Fibroblast of peridontal ligament (primary cell): ENCODE data around the gene AMOTL1.
A peak's percentile ranks its signal among the peaks of the same experiment; 100 is the strongest.

Source experiments
- DNase-seq: peaks from one replicate; pipeline ENCODE4 v3.0.0-alpha.2; 2010; ENCODE audit errors: extremely low read depth

Gene AMOTL1

GRCh38 chr11:94746721-94747120 is 21.4 kb upstream of the AMOTL1 start:
- no peak for DNase-seq

DNA sequence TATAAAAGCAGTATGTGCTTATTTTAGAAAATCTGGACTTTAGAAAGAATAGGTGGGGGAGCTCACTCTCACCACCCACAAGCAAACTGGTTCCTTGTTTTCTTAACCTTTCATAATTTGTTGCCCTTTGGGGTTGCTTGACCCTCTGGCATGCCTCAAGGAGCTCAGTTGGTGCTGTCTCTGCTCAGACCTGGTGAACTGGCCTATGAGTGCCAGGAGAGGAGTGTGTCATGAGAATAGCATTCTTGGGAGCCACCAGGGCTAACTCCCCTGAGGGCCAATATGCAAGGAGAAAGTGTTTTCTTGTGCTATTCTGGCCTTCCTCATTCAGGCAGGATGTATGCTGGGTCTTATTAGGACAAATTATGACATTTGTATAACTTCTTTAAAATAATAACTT is 21.0 kb upstream of the AMOTL1 start:
- no peak for DNase-seq

- no peak for DNase-seq
These were observed 20.5 kb upstream of the AMOTL1 start for GRCh38 chr11:94747601-94748041.

DNA sequence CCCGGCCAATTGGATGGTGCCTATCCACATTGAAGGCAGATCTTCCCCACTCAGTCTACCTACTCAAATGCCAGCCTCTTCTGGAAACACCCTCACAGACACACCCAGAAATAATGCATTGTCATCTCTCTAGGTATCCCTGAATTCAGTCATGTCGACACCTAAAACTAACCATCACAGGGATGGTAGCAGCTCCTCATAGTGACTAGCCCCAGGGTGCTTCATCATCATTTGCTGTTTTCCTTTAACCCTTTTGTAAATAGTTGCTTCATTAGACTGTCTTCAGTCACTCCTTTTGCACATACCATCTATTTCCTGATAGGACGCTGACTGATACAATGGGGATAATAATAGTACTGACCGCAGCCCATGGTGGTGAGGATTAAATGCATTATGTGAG is 18.8 kb upstream of the AMOTL1 start:
- no peak for DNase-seq

DNA sequence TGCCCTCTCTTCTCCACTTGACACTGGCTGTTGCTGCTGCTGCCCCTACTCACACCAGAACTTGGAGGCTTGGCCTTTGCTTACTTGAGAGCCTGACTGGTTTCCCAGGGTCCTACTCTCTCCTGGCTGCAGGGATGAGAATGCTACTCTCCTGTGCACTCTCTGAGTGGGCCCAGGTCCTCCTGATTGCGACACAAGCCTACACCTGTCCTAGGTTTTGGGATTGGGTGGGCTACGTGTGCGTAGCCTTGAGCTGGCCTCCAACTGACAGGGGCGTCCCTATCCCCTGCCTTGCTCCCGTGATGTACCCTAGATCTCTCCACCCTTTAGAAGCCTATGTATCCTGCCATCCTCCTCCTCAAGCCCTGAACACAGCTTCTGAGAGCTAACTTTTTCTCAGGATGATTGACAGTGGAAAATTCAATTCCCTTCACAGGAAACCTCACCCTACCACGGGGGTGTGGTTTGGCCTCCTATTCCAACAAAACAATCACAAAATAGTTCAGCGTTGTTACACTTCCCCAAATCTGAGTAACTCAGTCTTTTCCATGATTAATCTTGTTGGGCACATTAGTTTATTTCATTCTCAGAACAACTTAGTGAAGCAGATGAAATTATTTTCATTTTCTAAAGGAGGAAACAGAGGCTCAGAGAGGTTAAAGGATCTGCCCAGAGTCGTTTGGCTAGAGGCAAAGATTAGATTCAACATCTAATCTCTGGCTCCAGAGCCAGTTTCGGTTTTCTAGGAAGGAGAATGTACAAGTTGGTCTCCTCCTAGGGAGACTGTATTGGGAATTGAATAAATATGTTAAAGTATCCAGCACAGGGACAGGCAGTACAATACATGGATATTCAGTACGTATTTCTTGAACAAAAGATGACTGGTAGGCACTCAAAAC is 17.6 kb upstream of the AMOTL1 start:
- DNase-seq, result no peak

- DNase-seq, result no peak
These were observed 16.9 kb upstream of the AMOTL1 start for GRCh38 chr11:94751218-94751609.

GRCh38 chr11:94751786-94752185 is 16.4 kb upstream of the AMOTL1 start:
- peak; percentile 55 for DNase-seq

- DNase-seq, result no peak
These were observed 14.5 kb upstream of the AMOTL1 start for GRCh38 chr11:94753630-94754029.

- DNase-seq, result no peak
These were observed 13.8 kb upstream of the AMOTL1 start for GRCh38 chr11:94754335-94754734.

DNA sequence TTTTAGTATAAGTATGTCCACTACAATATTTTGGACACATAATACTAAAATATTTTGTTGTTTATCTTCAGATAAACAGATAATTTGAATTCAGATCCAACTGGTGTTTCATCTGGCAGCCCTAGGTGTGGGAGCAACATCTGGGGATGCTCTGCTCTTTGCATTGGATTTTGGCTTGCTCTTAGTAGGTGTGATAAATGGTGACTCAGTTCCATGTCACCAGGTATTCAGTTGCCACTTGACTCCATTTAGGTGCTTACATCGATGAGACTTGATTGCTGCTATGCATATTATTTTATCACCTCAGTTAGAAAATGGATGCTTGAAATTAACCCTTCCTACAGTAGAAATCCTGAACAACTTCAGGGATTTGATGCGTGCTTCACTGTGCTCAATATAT is 13.3 kb upstream of the AMOTL1 start:
- no peak for DNase-seq

- DNase-seq, result no peak
These were observed 12.7 kb upstream of the AMOTL1 start for GRCh38 chr11:94755494-94755893.

DNA sequence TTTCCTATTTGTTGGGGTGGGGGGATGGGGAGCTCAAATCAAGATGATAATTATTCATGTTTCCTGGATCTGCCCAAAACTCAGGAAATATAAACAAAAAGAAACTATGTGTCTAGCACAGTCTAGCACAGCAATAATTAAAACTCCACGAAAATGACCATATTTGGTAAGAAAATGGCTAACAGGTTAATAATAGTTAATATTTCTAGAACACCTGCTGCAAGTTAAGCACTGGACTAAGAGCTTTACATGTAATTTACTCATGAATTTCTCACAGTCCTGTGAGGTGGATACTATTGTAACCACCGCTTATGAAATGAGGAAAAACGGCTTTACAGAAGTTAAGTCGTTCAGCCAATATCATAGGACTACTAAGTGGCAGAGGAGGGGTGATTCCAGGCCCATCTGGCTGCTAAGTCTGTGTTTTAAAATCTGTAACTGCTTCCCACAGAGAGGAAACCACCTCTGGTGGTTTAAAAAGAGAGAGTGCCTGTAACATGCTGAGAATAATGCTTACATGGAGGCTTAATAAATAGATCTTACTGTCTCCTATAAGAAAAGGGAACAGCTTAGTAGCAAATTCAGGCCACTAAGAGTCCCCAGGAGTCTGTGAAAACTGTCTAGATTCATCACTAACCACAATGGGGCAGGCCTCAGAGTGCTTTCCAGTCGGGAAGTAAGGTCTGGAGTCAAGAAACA is 11.0 kb upstream of the AMOTL1 start:
- no peak for DNase-seq

DNA sequence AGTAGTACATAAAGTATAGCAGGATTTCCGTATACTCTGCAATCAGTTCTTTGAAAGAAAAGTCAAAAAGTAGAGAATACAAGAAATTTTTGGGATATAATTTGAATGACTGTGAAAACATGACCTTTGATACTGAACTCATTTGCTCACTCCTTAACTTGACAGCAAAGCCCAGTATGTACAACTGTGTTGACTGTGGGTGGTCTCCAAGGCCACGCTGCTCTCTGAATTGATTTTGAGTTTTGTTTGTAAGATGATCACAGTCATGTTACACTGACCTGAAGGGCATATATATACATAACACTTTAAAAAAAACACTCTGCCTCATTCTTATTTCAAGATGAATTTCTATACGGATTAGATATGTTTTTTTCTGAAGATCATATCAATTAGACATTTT is 9.5 kb upstream of the AMOTL1 start:
- DNase-seq, result no peak

DNA sequence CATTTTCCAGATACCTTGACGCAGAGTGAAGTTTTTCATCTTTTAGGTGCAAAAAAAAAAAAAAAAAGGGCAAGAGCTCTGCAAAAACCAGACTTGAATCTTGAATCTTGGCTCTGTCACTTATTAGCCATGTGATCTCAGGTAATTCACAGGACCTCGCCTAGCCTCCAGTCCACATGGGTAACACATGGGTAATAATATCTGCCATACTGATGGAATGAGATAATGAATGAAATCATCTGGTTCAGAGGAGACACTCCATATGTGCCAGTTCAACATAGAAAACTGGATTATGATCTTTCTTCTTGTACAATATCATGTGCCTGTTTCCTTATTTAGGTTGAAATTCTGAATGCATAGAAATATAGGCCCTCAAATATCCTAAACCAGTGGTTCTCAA is 8.6 kb upstream of the AMOTL1 start:
- no peak for DNase-seq

DNA sequence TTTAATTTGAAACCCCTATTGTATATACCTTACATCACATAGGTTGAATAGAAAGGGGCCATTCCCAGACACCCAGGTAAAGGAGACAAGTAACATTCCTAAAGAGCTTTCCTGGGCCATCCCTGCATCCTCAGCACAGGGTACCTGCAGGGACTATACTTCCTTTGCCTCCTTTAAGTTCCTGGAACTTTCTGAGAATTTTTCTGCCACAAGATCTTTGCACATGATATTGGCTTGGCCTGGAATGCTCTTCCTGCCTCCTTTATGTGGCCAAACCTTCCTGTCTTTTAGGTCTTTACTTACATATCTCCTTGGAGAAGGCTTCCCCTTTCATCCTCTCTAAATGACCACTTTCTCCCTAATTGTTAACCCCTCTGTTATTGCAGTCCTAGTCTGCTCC is 7.9 kb upstream of the AMOTL1 start:
- no peak for DNase-seq

- no peak for DNase-seq
These were observed 5.9 kb upstream of the AMOTL1 start for GRCh38 chr11:94762208-94762607.

DNA sequence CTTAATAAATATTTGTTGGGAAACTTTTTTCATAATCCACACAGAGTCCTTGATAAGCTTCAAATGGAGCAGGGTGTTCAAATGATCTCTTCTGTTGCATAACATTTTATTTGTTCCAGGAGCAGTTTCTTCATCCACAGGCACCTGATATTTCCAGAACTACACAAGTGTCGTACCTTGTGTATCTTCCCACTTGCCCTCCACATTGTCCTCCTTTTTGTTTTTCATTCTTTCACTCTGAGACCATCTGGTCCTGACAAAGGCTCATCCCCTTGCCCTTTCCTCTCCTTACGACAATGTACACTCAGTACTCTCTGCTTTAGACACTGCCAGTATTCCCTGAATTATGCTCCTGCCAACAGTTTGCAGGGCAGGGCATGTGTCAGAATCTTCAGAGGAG is 5.2 kb upstream of the AMOTL1 start:
- DNase-seq, result no peak

DNA sequence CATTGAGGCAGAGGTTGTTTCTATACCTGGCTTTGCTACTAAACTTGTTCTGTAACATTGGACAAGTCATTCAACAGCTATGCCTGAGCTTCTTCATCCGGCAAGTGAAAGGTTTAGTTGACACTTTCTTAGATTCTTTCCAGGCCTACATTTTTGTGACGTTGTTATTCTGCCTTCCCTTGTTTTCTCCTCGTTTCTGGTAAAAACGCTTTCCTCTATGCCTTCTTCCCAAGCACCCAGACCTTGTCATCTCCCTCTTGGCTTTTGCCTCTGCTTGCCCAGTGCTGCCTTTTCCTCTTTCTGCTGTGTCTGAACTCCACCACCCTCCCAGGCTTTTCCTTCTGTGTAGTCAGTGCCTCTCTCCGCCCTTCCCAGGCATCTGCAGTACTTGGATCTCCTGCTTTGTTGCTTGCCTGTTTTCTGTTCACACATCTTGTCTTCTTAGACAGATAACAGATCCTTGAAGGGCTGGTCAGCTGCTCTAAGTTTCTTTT is 1.4 kb upstream of the AMOTL1 start:
- DNase-seq, result no peak

DNA sequence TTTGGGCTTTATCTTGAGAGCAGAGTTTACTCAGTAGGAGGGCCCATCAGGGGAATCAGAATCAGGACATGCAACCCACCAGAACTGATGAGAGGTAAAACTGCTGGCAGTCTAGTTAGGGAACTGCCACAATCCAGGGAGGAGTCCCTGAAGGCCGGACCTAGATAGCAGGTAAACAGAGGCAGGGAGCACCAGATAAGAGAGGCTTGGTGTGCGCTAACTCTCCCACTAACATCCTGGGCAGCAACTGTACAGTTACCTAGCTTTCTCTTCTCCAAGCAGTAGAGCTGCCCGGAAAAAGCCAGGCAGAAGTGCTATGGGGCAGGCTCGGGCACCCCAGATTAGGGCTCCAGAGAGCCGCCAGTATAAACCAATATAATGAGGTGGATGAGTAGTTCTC is 865 bp upstream of the AMOTL1 start:
- no peak for DNase-seq

DNA sequence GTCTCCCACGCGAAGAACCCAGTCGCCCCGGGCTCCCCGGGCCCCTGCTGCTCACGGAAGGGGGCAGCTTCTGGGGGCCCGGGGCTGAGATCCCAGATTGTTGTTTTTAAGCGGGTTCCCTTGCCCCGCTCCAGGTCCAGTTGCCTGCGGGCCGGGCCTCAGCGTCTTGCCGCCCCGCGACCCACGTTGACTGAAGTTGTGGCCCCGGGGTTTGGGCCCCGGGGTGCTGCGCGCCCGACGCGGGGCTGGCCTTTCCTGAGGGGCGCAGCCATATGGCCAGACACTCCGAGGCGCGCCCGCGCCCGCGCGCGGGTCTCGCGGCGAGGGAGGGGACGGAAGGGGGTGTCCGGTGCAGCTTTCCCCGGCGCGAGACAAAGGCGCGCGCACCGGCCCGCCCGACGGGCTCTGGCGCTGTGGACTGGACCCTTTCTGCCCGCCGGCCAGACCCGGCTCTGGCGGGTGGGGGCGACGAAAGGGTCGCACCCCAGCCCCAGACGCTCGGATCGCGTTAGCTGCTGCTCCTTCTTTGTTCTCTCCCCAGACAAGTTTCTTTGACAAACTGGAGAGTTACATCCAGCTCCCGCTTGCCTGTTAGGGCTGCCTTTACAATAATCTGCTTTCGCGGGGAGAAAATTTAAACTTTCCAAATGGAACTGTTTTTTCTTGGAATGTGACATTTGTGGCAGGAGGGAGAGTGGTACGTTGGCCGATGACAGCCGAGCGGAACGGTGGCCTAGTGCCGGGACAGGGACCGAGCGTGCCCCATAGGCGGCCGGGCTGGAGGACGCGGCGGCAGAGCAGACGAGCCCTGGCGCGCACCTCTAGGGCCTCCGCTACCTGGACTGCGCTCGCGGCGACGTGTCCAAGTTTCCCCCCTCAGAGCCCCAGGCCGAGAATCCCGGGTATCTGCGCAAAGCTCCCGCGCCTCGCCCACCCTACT is 716 bp downstream of the AMOTL1 start:
- no peak for DNase-seq

GRCh38 chr11:94769880-94770279 is 1.7 kb downstream of the AMOTL1 start:
- no peak for DNase-seq

GRCh38 chr11:94770563-94771120 is 2.5 kb downstream of the AMOTL1 start:
- no peak for DNase-seq
